SIG-M5 treated with dmso at 0.1 percent for 504 hours (cell line): Measurements from ENCODE around the gene CNPPD1.

Experiments
- DNase-seq: peaks from one replicate; lab custom pipeline; 2025; ENCODE audit not compliant: unreplicated experiment; lab: John Stamatoyannopoulos, UW

The CNPPD1 gene

DNA sequence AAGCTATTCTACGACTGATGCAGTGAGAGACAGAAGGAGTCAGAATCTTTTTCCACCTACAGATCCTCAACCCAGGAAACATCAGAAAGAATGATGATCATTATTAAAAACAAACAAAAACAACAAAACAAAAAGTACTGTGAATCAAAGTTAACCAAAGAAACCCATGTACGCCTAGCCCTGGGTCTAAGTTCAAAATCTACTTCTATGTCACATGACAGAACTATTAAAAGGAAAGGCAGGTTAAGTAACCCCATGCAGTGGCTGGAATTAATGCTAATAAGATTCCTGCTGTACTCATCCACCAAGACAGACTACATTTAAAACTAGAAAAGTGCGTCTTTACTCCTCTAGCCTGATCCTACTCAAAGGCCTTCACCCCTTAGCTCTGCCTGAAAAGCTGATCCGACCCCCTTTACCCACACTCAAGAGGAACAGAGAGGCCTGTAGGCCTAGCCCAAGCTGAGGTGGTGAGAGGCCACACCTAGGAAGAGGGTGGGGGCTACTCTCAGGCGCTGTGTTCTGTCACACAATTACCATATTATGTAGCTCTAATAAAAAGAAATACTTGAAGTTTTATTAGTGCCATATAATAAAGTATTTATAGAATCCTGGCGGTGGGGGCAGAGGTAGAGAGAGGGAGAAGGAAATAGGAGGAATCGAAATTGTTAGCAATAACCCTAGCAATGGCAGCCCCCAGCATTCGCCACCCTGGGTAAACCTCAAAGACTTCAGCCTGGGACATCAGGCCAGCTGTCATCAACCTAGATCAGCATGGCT is 53.2 kb downstream of the CNPPD1 start:
- no peak for DNase-seq

DNA sequence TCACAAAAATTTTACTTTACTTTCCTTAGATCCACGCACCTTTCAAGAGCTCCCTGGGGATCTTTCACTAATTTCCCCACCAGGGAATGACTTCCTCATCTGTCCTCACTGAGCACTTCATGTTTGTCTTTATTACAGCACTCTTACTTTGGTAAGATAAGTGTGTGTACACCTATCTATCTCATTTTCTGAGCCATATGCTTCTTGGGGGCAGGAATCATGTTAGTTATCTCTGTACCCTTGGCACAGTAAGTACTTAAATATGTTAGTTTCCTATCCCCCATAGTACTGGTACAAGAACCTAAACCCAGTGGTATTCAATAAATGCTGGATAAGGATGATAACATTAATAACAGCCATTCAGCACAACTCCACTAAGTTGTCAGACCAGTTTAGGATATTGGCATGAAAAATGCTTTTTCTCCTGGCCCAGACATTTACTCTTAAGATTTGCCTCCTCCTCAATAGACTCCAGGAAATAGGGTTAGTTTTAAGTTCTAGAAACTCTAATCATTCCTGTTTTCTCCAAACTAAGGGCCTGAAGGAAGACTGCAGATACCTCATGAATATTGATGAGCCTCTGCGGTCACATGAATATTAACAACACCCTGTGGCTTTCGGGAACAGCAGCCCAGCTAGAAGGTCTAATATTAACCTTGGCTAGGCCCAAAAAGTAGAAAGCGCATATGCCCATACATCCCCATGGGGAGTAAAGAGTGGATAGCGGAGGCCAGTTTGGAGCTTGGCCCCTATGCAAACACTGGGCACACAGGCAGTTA is 54.3 kb downstream of the CNPPD1 start:
- no peak for DNase-seq
